Mesothelial cell of epicardium (in vitro differentiated cells): ENCODE measurements around the gene EPHA6. TPM values are rescaled to one million over a fixed set of nuclear protein-coding genes. Genes with fewer than 3 reads are reported as not detected.

Experiments used
- DNase-seq, 2 experiments: peaks; one replicate each; pipeline ENCODE4 v3.0.0; 2021; ENCODE audit warnings: low spot score in 2 of 2; ENCODE audit not compliant: unreplicated experiment in 2 of 2
- H3K27ac Mint-ChIP-seq: 2 replicates; pipeline ENCODE4 v1.8.0; 2021; ENCODE audit warnings: mixed read lengths
- H3K27me3 Mint-ChIP-seq: 2 replicates; pipeline ENCODE4 v1.8.0; 2021; ENCODE audit warnings: low read depth, mixed read lengths
- H3K36me3 Mint-ChIP-seq: 2 replicates; pipeline ENCODE4 v1.8.0; 2021; ENCODE audit warnings: mixed read lengths
- H3K4me1 Mint-ChIP-seq: 2 replicates; pipeline ENCODE4 v1.8.0; 2021; ENCODE audit warnings: mixed read lengths
- H3K4me3 Mint-ChIP-seq: 2 replicates; pipeline ENCODE4 v1.8.0; 2021; ENCODE audit warnings: mild to moderate bottlenecking, moderate library complexity, mixed read lengths
- H3K9me3 Mint-ChIP-seq: 2 replicates; pipeline ENCODE4 v1.8.0; 2021; ENCODE audit warnings: mixed read lengths
- CTCF ChIP-seq: fragments of 200-600 bp; sonication (generic); IDR thresholded peaks from one replicate; pipeline ENCODE4 v1.5.0; 2021; ENCODE audit warnings: antibody characterized with exemption; ENCODE audit not compliant: unreplicated experiment
- total RNA-seq: library from RNA; stranded (reverse); gene quantifications from 3 replicates; pipeline ENCODE4 v1.2.1, GENCODE V29; 2021

The EPHA6 gene
- total RNA-seq, 1 donor from 2014 or later = 43.3 TPM

- no peaks in the 10 kb centered on the region for H3K36me3 Mint-ChIP-seq
- TF ChIP-seq CTCF = no peak
- H3K4me3 Mint-ChIP-seq = no peak overlapping the region
- H3K27ac Mint-ChIP-seq = no peak overlapping the region
- no peak for DNase-seq
- peaks cover 7% of the 10 kb centered on the region for H3K27me3 Mint-ChIP-seq
- H3K9me3 Mint-ChIP-seq = no peaks in the 10 kb centered on the region
- peaks cover 6% of the 10 kb centered on the region for H3K4me1 Mint-ChIP-seq
These were observed 8.1 kb upstream of the EPHA6 start for GRCh38 chr3:96806341-96806740.

GRCh38 chr3:96813134-96813819 is 1.1 kb upstream of the EPHA6 start:
- H3K27me3 Mint-ChIP-seq = peaks cover 25% of the 10 kb centered on the region
- DNase-seq = peak; percentile 70 to 88
- H3K9me3 Mint-ChIP-seq = no peaks in the 10 kb centered on the region
- H3K4me3 Mint-ChIP-seq = peak overlapping the region; percentile 92
- no peaks in the 10 kb centered on the region for H3K36me3 Mint-ChIP-seq
- H3K27ac Mint-ChIP-seq = peak overlapping the region; percentile 72
- peak; percentile 49 for TF ChIP-seq CTCF
- H3K4me1 Mint-ChIP-seq = peaks cover 18% of the 10 kb centered on the region

GRCh38 chr3:96814651-96815567 is 515 bp downstream of the EPHA6 start:
- Mint-ChIP-seq H3K27ac (peak overlapping the region; percentile 8), H3K4me3 (peak overlapping the region; percentile 92), H3K4me1 (peaks cover 20% of the 10 kb centered on the region), H3K9me3 (no peaks in the 10 kb centered on the region), H3K36me3 (peaks cover 2% of the 10 kb centered on the region), H3K27me3 (peaks cover 26% of the 10 kb centered on the region)
- TF ChIP-seq CTCF = no peak
- DNase-seq = peak in 1 of 2 experiments; percentile 46

GRCh38 chr3:96831175-96831574 is 16.8 kb downstream of the EPHA6 start:
- TF ChIP-seq CTCF = no peak
- no peak for DNase-seq
- Mint-ChIP-seq H3K27me3 (peaks cover 18% of the 10 kb centered on the region), H3K9me3 (no peaks in the 10 kb centered on the region), H3K4me3 (no peak overlapping the region), H3K36me3 (no peaks in the 10 kb centered on the region), H3K4me1 (peaks cover 18% of the 10 kb centered on the region), H3K27ac (no peak overlapping the region)

GRCh38 chr3:96833301-96833700 is 18.9 kb downstream of the EPHA6 start:
- peaks cover 8% of the 10 kb centered on the region for H3K27me3 Mint-ChIP-seq

More at GRCh38 chr3:96833301-96833700, 18.9 kb downstream of the EPHA6 start:
- no peak for DNase-seq
- Mint-ChIP-seq H3K36me3 (peaks cover 2% of the 10 kb centered on the region), H3K4me1 (peaks cover 14% of the 10 kb centered on the region), H3K27ac (no peak overlapping the region), H3K9me3 (peaks cover 3% of the 10 kb centered on the region), H3K4me3 (no peak overlapping the region)
- TF ChIP-seq CTCF = no peak
